Right lobe of liver (tissue), 6 donors: ENCODE measurements around the gene AMHR2. TPM values are rescaled to one million over a fixed set of nuclear protein-coding genes. Genes with fewer than 3 reads are reported as not detected.
A peak's percentile ranks its signal among the peaks of the same experiment; 100 is the strongest.
"Not testable (repeated sequence)": the region's sequence is repeated elsewhere in the genome, so short reads cannot be mapped to it uniquely, and the experiment has no call there.

Source experiments
- ATAC-seq, 4 donors: fragments of 200-7000 bp; cut with Tn5 transposase; one replicate each; pipeline ENCODE4 v1.9.1; 2020; ENCODE audit warnings: mild to moderate bottlenecking in 4 of 4, moderate library complexity in 4 of 4
- DNase-seq, 3 donors: peaks; one replicate each; pipeline ENCODE4 v3.0.0-alpha.2; 2020
- H3K27ac ChIP-seq, 3 donors: fragments of 200-600 bp; one replicate each; pipeline ENCODE4 v1.8.0; 2022
- H3K27me3 ChIP-seq, 2 donors: fragments of 200-600 bp; one replicate each; pipeline ENCODE4 v1.8.0; 2022
- H3K36me3 ChIP-seq, 4 donors: fragments of 200-600 bp; sonication (generic) in 1 of 4; one replicate each; pipeline versions ENCODE4 v1.5.1 to v1.8.0; 2017 to 2022; ENCODE audit warnings: control low read depth in 1 of 4
- H3K4me1 ChIP-seq, 4 donors: fragments of 200-600 bp; sonication (generic) in 1 of 4; one replicate each; pipeline versions ENCODE4 v1.5.1 to v1.8.0; 2017 to 2022; ENCODE audit warnings: control low read depth in 1 of 4
- H3K4me3 ChIP-seq, 3 donors: fragments of 200-600 bp; one replicate each; pipeline ENCODE4 v1.8.0; 2022
- H3K9me3 ChIP-seq, 4 donors: fragments of 200-600 bp; sonication (generic) in 1 of 4; one replicate each; pipeline versions ENCODE4 v1.5.1 to v1.8.0; 2017 to 2022; ENCODE audit warnings: control low read depth in 1 of 4
- POLR2A ChIP-seq: fragments of 450-650 bp; IDR thresholded peaks from one replicate; pipeline ENCODE4 v1.6.1; 2017; ENCODE audit warnings: antibody characterized with exemption, mild to moderate bottlenecking
- WGBS: methylation state at CpG from one replicate; pipeline ENCODE4 v1.1.6; 2018; ENCODE audit warnings: low coverage, low lambda C conversion rate; ENCODE audit not compliant: insufficient coverage; ENCODE audit errors: missing lambda C conversion rate; 5-methylcytosine and 5-hydroxymethylcytosine counted together
- intact Hi-C, 2 donors: fragments of 100-400 bp; cut with DNase I; formaldehyde crosslinking; loops; one replicate each; pipeline versions ENCODE4 v1.11.2 to v1.14.1; 2022
- total RNA-seq, 6 experiments: library from RNA; depleted of rRNA in 2 of 6; stranded (reverse); fragments of >200 nt in 2 of 6; fragmentation: NEBNext Ultra II Directional in 3 of 6; extraction: Animal tissue kit (Norgen Biotek cat#: 25700) in 3 of 6; gene quantifications; one replicate each; pipeline versions ENCODE4 v1.1.0 to v1.2.4, GENCODE V29; 2016 to 2023
- TF ChIP-seq, protein P1 (sequence below), 4 donors: fragments of 200-600 bp in 3 of 4; fragments of 450-650 bp in 1 of 4; IDR thresholded peaks; one replicate each; pipeline versions ENCODE4 v1.5.1 to v1.8.0; 2016 to 2022; ENCODE audit warnings: antibody characterized with exemption in 4 of 4, mild to moderate bottlenecking in 2 of 4
- donor health status: DM: no; HTN: yes; CAD: no.
- donor health status: DM: no; HTN: no; CAD: no.
- donor health status: DM: no; HTN: no; CAD: no.
- donor health status: DM: no; HTN: yes; CAD: no.
- donor health status: DM: no; HTN: yes; CAD: no.

The AMHR2 gene
- total RNA-seq, 6 experiments from 2014 or later = 0.09 to 0.74 (median 0.48) TPM

DNA sequence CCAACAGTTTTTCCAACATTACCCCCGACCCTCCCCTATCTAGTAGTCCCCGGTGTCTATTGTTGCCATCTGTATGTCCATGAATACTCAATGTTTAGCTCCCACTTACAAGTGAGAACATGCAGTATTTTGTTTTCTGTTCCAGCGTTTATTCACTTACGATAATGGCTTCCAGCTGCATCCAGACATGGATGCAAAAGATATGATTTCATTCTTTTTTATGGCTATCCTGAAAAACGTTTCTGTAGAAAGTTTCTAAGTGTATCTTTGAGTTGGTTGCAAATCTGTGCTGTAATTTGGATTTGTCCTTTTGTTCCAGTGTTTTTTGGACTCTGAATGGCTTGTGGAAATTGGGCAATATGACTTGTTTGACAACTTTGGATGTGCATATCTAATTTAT, 31.9 kb upstream of the AMHR2 start:
- Histone ChIP-seq H3K27me3 (no peaks in the 10 kb centered on the region), H3K4me3 (no peak overlapping the region), H3K27ac (peak overlapping the region in 1 of 3 donors; percentile 32), H3K9me3 (no peaks in the 10 kb centered on the region), H3K36me3 (peaks cover 0 to 5% (median 2%) of the 10 kb centered on the region in 4 donors), H3K4me1 (peaks cover 0 to 42% (median 15%) of the 10 kb centered on the region in 4 donors)
- intact Hi-C loops = no loop called here
- ATAC-seq (peak; percentile 28 to 67 (median 39)), DNase-seq (no peak)
- no peak for TF ChIP-seq POLR2A
- TF ChIP-seq, protein P1, sequence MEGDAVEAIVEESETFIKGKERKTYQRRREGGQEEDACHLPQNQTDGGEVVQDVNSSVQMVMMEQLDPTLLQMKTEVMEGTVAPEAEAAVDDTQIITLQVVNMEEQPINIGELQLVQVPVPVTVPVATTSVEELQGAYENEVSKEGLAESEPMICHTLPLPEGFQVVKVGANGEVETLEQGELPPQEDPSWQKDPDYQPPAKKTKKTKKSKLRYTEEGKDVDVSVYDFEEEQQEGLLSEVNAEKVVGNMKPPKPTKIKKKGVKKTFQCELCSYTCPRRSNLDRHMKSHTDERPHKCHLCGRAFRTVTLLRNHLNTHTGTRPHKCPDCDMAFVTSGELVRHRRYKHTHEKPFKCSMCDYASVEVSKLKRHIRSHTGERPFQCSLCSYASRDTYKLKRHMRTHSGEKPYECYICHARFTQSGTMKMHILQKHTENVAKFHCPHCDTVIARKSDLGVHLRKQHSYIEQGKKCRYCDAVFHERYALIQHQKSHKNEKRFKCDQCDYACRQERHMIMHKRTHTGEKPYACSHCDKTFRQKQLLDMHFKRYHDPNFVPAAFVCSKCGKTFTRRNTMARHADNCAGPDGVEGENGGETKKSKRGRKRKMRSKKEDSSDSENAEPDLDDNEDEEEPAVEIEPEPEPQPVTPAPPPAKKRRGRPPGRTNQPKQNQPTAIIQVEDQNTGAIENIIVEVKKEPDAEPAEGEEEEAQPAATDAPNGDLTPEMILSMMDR (IDR thresholded peaks at IDR 0.05) = no peak
- 58% methylated on average over 5 of the region's 5 CpGs for WGBS

DNA sequence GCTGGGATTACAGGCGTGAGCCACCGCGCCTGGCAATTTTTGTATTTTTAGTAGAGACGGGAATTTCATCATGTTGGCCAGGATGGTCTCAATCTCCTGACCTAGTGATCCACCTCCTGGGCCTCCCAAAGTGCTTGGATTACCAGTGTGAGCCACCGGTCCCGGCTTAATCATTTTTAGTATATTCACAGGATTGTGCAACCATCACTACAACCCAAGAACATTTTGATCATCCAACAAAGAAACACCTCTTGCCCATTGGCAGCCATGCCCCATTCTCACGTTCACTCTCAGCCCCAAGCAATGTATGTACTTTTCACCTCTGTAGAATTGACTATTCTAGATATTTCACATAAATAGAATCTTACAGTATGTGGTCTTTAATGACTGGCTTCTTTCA, 23.8 kb upstream of the AMHR2 start:
- H3K36me3 ChIP-seq = peaks cover 0 to 3% (median 0%) of the 10 kb centered on the region in 4 donors
- no peak for DNase-seq

DNA sequence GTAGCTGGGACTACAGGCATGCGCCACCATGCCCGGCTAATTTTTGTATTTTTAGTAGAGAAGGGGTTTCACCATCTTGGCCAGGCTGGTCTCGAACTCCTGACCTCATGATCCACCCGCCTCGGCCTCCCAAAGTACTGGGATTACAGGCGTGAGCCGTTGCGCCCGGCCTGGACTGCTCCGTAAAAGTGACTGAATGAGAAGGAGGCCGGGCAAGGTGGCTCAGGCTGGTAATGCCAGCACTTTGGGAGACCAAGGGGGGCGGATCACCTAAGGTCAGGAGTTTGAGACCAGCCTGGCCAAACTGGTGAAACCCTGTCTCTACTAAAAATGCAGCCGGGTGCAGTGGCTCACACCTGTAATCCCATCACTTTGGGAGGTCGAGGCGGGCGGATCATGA, 21.3 kb upstream of the AMHR2 start:
- H3K27me3 ChIP-seq, H3K4me1 ChIP-seq, ATAC-seq, DNase-seq, H3K27ac ChIP-seq, intact Hi-C loops, H3K9me3 ChIP-seq, H3K4me3 ChIP-seq: not testable (repeated sequence)
- WGBS = 97% methylated on average over 15 of the region's 16 CpGs
- H3K36me3 ChIP-seq = peaks cover 0 to 12% (median 7%) of the 10 kb centered on the region in 4 donors

More for the DNA sequence above, 23.8 kb upstream of the AMHR2 start:
- TF ChIP-seq, protein P1 (IDR thresholded peaks at IDR 0.05) = no peak
- no peak for TF ChIP-seq POLR2A
- 79% methylated on average over 7 of the region's 7 CpGs for WGBS
- no peaks in the 10 kb centered on the region for H3K27me3 ChIP-seq
- H3K4me3 ChIP-seq = no peak overlapping the region
- H3K27ac ChIP-seq = no peak overlapping the region
- H3K4me1 ChIP-seq = no peaks in the 10 kb centered on the region
- no peaks in the 10 kb centered on the region for H3K9me3 ChIP-seq
- no peak for ATAC-seq
- intact Hi-C loops = no loop called here

DNA sequence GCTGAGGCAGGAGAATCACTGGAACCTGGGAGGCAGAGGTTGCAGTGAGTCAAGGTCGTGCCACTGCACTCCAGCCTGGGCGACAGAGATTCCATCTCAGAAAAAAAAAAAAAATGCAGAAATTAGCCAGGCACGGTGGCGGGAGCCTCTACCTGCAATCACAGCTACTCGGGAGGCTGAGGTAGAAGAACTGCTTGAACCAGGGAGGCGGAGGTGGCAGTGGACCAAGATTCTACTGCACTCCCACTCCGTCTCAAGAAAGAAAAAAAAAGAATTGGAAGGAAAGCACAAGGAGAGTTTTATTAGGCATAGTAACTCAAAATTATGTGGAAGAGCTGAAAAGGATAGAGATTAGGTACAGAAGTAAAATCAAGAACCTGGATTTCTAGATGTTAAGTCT, 20.8 kb upstream of the AMHR2 start:
- Histone ChIP-seq H3K9me3 (no peaks in the 10 kb centered on the region), H3K27me3 (no peaks in the 10 kb centered on the region), H3K4me1 (no peaks in the 10 kb centered on the region), H3K27ac (no peak overlapping the region), H3K36me3 (peaks cover 0 to 17% (median 9%) of the 10 kb centered on the region in 4 donors), H3K4me3 (no peak overlapping the region)
- TF ChIP-seq POLR2A = no peak
- TF ChIP-seq, protein P1 (IDR thresholded peaks at IDR 0.05) = no peak
- no peak for ATAC-seq
- intact Hi-C loops = no loop called here
- DNase-seq = no peak
- 94% methylated on average over 3 of the region's 7 CpGs for whole genome bisulfite sequencing

DNA sequence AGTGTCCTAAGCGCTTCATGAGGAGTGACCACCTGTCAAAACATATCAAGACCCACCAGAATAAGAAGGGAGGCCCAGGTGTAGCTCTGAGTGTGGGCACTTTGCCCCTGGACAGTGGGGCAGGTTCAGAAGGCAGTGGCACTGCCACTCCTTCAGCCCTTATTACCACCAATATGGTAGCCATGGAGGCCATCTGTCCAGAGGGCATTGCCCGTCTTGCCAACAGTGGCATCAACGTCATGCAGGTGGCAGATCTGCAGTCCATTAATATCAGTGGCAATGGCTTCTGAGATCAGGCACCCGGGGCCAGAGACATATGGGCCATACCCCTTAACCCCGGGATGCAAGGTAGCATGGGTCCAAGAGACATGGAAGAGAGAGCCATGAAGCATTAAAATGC, 12.7 kb upstream of the AMHR2 start:
- no peak for ATAC-seq
- intact Hi-C loops = no loop called here
- WGBS = 100% methylated on average over 3 of the region's 5 CpGs
- TF ChIP-seq POLR2A = no peak
- TF ChIP-seq, protein P1 (IDR thresholded peaks at IDR 0.05) = no peak
- DNase-seq = no peak
- Histone ChIP-seq H3K27ac (no peak overlapping the region), H3K9me3 (no peaks in the 10 kb centered on the region), H3K4me1 (peaks cover 0 to 5% (median 2%) of the 10 kb centered on the region in 4 donors), H3K36me3 (peaks cover 4 to 63% (median 33%) of the 10 kb centered on the region in 4 donors), H3K4me3 (no peak overlapping the region), H3K27me3 (no peaks in the 10 kb centered on the region)
